ENCODE measurements around the gene MYBBP1A.

MYBBP1A gene

GRCh38 chr17:4514206-4514605 is 41.0 kb downstream of the MYBBP1A start:
- H3K36me3 ChIP-seq = no peaks in the 10 kb centered on the region
- no peak overlapping the region for H3K4me3 ChIP-seq (ENCODE audit: low read depth, low read length)
- TF ChIP-seq, protein P1, sequence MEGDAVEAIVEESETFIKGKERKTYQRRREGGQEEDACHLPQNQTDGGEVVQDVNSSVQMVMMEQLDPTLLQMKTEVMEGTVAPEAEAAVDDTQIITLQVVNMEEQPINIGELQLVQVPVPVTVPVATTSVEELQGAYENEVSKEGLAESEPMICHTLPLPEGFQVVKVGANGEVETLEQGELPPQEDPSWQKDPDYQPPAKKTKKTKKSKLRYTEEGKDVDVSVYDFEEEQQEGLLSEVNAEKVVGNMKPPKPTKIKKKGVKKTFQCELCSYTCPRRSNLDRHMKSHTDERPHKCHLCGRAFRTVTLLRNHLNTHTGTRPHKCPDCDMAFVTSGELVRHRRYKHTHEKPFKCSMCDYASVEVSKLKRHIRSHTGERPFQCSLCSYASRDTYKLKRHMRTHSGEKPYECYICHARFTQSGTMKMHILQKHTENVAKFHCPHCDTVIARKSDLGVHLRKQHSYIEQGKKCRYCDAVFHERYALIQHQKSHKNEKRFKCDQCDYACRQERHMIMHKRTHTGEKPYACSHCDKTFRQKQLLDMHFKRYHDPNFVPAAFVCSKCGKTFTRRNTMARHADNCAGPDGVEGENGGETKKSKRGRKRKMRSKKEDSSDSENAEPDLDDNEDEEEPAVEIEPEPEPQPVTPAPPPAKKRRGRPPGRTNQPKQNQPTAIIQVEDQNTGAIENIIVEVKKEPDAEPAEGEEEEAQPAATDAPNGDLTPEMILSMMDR (IDR thresholded peaks at IDR 0.05; ENCODE audit: low read depth, low read length) = no peak
- no peaks in the 10 kb centered on the region for H3K9me3 ChIP-seq
- no peaks in the 10 kb centered on the region for H3K4me1 ChIP-seq
- no peak for DNase-seq
- no peaks in the 10 kb centered on the region for H3K27me3 ChIP-seq

GRCh38 chr17:4513113-4514032 is 41.8 kb downstream of the MYBBP1A start:
- Histone ChIP-seq H3K4me3 (ENCODE audit: low read depth, low read length) (no peak overlapping the region), H3K9me3 (no peaks in the 10 kb centered on the region), H3K27me3 (no peaks in the 10 kb centered on the region), H3K4me1 (no peaks in the 10 kb centered on the region), H3K36me3 (no peaks in the 10 kb centered on the region)
- TF ChIP-seq, protein P1 (IDR thresholded peaks at IDR 0.05; ENCODE audit: low read depth, low read length) = no peak
- DNase-seq = no peak

DNA sequence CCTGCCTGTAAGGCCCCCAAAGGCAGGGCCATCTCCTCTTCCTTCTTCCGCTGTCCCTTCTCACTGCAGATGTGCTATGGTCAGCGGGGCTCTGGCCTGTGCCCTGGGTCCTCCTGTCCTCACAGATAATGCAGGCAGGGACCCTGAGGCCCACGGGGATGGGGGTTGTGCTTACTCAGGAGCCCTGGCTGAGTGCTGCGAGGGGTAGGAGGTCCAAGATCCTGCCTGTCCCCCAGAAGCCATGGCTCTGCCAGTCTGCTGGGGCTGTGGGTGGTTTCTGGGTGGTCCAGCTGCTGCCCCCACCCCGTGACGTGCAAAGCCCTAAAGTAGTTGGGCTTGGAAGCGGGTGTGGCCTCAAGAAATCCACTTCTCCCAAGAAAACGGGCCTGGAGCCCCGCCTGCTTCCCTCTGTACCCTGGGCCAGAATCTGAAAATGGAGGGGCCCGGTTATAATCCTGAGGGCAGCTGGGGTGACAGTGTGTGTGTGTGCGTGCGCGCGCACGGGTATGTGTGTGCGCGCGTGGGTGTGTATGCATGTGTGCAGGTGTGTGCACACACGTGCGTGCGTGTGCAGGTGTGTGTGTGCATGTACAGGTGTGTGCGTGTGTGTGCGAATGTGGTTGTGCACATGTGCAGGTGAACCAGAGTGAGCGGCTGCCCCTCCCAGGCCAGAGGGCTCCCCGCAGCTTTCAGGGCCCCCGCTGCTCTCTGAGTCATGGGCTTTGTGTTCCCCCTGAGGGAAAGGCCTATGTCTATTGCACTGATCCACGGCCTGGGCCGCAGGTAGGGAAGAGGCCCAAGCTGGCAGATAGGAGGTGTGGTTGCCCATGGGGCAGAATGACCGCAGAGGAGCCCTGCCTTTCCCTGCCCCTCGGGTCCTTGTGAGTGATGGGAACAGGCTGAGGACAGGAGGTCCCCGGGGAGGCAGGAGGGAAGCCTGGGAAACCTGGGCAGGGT is 42.8 kb downstream of the MYBBP1A start:
- DNase-seq = no peak
- H3K4me3 ChIP-seq (ENCODE audit: low read depth, low read length) = no peak overlapping the region
- no peaks in the 10 kb centered on the region for H3K36me3 ChIP-seq
- TF ChIP-seq, protein P1 (IDR thresholded peaks at IDR 0.05; ENCODE audit: low read depth, low read length) = no peak
- H3K27me3 ChIP-seq = no peaks in the 10 kb centered on the region
- no peaks in the 10 kb centered on the region for H3K4me1 ChIP-seq
- no peaks in the 10 kb centered on the region for H3K9me3 ChIP-seq

- no peak for DNase-seq
- H3K27me3 ChIP-seq = no peaks in the 10 kb centered on the region
- H3K4me1 ChIP-seq = no peaks in the 10 kb centered on the region
- no peak overlapping the region for H3K4me3 ChIP-seq (ENCODE audit: low read depth, low read length)
- TF ChIP-seq, protein P1 (IDR thresholded peaks at IDR 0.05; ENCODE audit: low read depth, low read length) = no peak
- no peaks in the 10 kb centered on the region for H3K36me3 ChIP-seq
- H3K9me3 ChIP-seq = no peaks in the 10 kb centered on the region
Observed at GRCh38 chr17:4511199-4511932, 43.8 kb downstream of the MYBBP1A start.

DNA sequence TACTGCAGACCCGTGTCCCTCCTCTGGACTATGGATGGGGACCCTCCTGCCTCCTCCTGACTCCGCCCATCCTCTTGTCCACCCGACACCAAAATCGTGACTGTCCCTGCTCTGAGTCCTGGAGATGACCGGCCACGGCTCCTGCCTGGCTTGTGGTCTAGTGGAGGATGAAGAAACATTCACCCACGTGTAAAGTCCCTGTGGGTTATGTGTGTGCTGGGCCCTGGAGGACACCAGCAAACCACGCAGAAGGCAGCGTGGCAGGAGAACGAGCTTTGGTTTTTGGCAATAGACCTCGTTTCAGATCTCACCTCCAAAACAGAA is 44.6 kb downstream of the MYBBP1A start:
- TF ChIP-seq, protein P1 (IDR thresholded peaks at IDR 0.05; ENCODE audit: low read depth, low read length) = no peak
- DNase-seq = no peak
- Histone ChIP-seq H3K4me1 (no peaks in the 10 kb centered on the region), H3K27me3 (no peaks in the 10 kb centered on the region), H3K36me3 (no peaks in the 10 kb centered on the region), H3K9me3 (no peaks in the 10 kb centered on the region), H3K4me3 (ENCODE audit: low read depth, low read length) (no peak overlapping the region)
